HepG2 (cell line): ENCODE data around the gene HTRA3.

Source experiments
- ELF4 ChIP-seq: sonication (generic); formaldehyde crosslinking; IDR thresholded peaks from 2 replicates; pipeline ENCODE4 v1.5.0; 2020; ENCODE audit warnings: missing genetic modification reagents, mild to moderate bottlenecking, moderate library complexity, borderline replicate concordance
- EZH2 ChIP-seq: conservative IDR thresholded peaks from 2 replicates; pipeline ENCODE4 v1.6.1; 2012; ENCODE audit warnings: mild to moderate bottlenecking, low read depth, low read length, moderate library complexity
- FOXA1 ChIP-seq, 2 experiments: fragments of 450-650 bp in 1 of 2; sonication (generic) in 1 of 2; formaldehyde crosslinking in 1 of 2; IDR thresholded peaks; 2 replicates each; pipeline versions ENCODE4 v1.4.0 to v1.6.1; 2016 to 2020; ENCODE audit warnings: missing genetic modification reagents in 1 of 2
- HMG20B ChIP-seq: conservative IDR thresholded peaks from 2 replicates; pipeline ENCODE4 v1.6.1; 2016; ENCODE audit warnings: missing genetic modification reagents, missing compliant biosample characterization
- KAT7 ChIP-seq: IDR thresholded peaks from 2 replicates; pipeline ENCODE4 v1.6.1; 2018; ENCODE audit warnings: borderline replicate concordance, missing compliant biosample characterization
- PHF20 ChIP-seq: sonication (generic); formaldehyde crosslinking; IDR thresholded peaks from 2 replicates; pipeline ENCODE4 v1.5.0; 2020; ENCODE audit warnings: mild to moderate bottlenecking, missing genetic modification reagents
- POLR2A ChIP-seq, 2 experiments: IDR thresholded peaks; 2 replicates each; pipeline ENCODE4 v1.6.1; 2011; ENCODE audit warnings: low read depth in 2 of 2, low read length in 2 of 2, mild to moderate bottlenecking in 1 of 2, moderate library complexity in 1 of 2; ENCODE audit not compliant: insufficient read depth in 1 of 2
- POLR2AphosphoS5 ChIP-seq: IDR thresholded peaks from 2 replicates; pipeline ENCODE4 v1.6.1; 2012; ENCODE audit warnings: low read depth, low read length
- RBM39 ChIP-seq: fragments of 200-400 bp; formaldehyde crosslinking; IDR thresholded peaks from one replicate; pipeline ENCODE4 v1.6.1; 2018; ENCODE audit warnings: antibody characterized with exemption, mild to moderate bottlenecking, low read depth, low read length; ENCODE audit not compliant: poor library complexity, severe bottlenecking
- RFXANK ChIP-seq: IDR thresholded peaks from 2 replicates; pipeline ENCODE4 v1.6.1; 2016
- RORA ChIP-seq: sonication (generic); formaldehyde crosslinking; IDR thresholded peaks from 2 replicates; pipeline ENCODE4 v1.5.0; 2020; ENCODE audit warnings: mild to moderate bottlenecking, missing genetic modification reagents, moderate library complexity
- TCF7 ChIP-seq: sonication (generic); IDR thresholded peaks from 2 replicates; pipeline ENCODE4 v1.6.1; 2016; ENCODE audit warnings: antibody characterized with exemption, low read depth
- TF ChIP-seq, protein P1 (sequence below): IDR thresholded peaks from 2 replicates; pipeline ENCODE4 v1.6.1; 2012; ENCODE audit warnings: inconsistent platforms
- TF ChIP-seq, protein P2 (sequence below): sonication (generic); formaldehyde crosslinking; IDR thresholded peaks from 2 replicates; pipeline ENCODE4 v1.4.0; 2020; ENCODE audit warnings: missing genetic modification reagents, borderline replicate concordance

DNA sequence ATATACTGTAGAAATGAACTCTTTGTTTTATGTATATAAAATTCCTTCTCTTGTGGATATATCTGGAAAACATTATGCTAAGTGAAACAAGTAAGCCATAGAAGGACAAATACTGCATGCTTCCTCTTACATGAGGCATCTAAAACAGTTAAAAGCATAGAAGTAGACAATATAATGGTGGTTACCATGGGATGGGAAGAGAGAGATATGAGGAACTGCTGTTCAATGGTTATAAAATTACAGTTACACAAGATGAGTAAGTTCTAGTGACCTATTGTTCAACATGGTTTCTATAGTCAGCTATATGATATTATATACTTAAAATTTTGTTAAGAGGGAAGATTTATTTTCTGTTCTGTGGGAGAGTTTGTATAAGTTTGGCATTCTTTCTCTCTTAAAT is 43.4 kb downstream of the HTRA3 start:
- TF ChIP-seq FOXA1 (IDR thresholded peaks at IDR 0.05) (no peak), FOXA1 (CRISPR knock-in tag; IDR thresholded peaks at IDR 0.05) (no peak), ELF4 (no peak), PHF20 (CRISPR knock-in tag) (no peak), RFXANK (no peak), HMG20B (CRISPR knock-in tag) (no peak), POLR2A (IDR thresholded peaks at IDR 0.05; ENCODE audit: insufficient read depth in 1 of 2, low read depth in 2 of 2, low read length in 2 of 2) (no peak), RORA (CRISPR knock-in tag) (no peak), TCF7 (no peak), KAT7 (CRISPR knock-in tag) (no peak), POLR2AphosphoS5 (no peak), EZH2 (no peak), RBM39 (no peak)
- TF ChIP-seq, protein P1, sequence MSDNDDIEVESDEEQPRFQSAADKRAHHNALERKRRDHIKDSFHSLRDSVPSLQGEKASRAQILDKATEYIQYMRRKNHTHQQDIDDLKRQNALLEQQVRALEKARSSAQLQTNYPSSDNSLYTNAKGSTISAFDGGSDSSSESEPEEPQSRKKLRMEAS, result no peak
- TF ChIP-seq, protein P2, sequence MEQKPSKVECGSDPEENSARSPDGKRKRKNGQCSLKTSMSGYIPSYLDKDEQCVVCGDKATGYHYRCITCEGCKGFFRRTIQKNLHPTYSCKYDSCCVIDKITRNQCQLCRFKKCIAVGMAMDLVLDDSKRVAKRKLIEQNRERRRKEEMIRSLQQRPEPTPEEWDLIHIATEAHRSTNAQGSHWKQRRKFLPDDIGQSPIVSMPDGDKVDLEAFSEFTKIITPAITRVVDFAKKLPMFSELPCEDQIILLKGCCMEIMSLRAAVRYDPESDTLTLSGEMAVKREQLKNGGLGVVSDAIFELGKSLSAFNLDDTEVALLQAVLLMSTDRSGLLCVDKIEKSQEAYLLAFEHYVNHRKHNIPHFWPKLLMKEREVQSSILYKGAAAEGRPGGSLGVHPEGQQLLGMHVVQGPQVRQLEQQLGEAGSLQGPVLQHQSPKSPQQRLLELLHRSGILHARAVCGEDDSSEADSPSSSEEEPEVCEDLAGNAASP (CRISPR knock-in tag), result no peak
